ENCODE data around the gene GALNT17.
"Not testable (repeated sequence)": the region's sequence is repeated elsewhere in the genome, so short reads cannot be mapped to it uniquely, and the experiment has no call there.

The GALNT17 gene

GRCh38 chr7:71643031-71643430, 511.1 kb downstream of the GALNT17 start:
- not testable (repeated sequence) for DNase-seq

GRCh38 chr7:71645836-71646235, 513.9 kb downstream of the GALNT17 start:
- no peak for DNase-seq

GRCh38 chr7:71649812-71650211, 517.9 kb downstream of the GALNT17 start:
- no peak for DNase-seq

- DNase-seq: no peak
Observed at GRCh38 chr7:71650653-71651337, 518.9 kb downstream of the GALNT17 start.

- DNase-seq: no peak
Observed at GRCh38 chr7:71652510-71652909, 520.6 kb downstream of the GALNT17 start.

- no peak for DNase-seq
Observed at GRCh38 chr7:71657386-71657785, 525.4 kb downstream of the GALNT17 start.

- no peak for DNase-seq
Observed at GRCh38 chr7:71659622-71660021, 527.7 kb downstream of the GALNT17 start.

- DNase-seq: no peak
Observed at GRCh38 chr7:71661671-71662224, 529.8 kb downstream of the GALNT17 start.

- no peak for DNase-seq
Observed at GRCh38 chr7:71665716-71666115, 533.8 kb downstream of the GALNT17 start.

- no peak for DNase-seq
Observed at GRCh38 chr7:71668572-71668971, 536.6 kb downstream of the GALNT17 start.

GRCh38 chr7:71679480-71679879, 547.5 kb downstream of the GALNT17 start:
- DNase-seq: no peak

- no peak for DNase-seq
Observed at GRCh38 chr7:71682181-71682580, 550.2 kb downstream of the GALNT17 start.

- no peak for DNase-seq
Observed at GRCh38 chr7:71682841-71683781, 551.2 kb downstream of the GALNT17 start.

GRCh38 chr7:71687286-71687685, 555.3 kb downstream of the GALNT17 start:
- DNase-seq: no peak

- no peak for DNase-seq
Observed at GRCh38 chr7:71687831-71688599, 556.1 kb downstream of the GALNT17 start.

GRCh38 chr7:71691538-71691937, 559.6 kb downstream of the GALNT17 start:
- no peak for DNase-seq

- no peak for DNase-seq
Observed at GRCh38 chr7:71694665-71695064, 562.7 kb downstream of the GALNT17 start.

GRCh38 chr7:71695186-71695585, 563.2 kb downstream of the GALNT17 start:
- no peak for DNase-seq

GRCh38 chr7:71696511-71696910, 564.6 kb downstream of the GALNT17 start:
- no peak for DNase-seq

GRCh38 chr7:71697400-71697799, 565.5 kb downstream of the GALNT17 start:
- no peak for DNase-seq

- peak; percentile 2 for DNase-seq
Observed at GRCh38 chr7:71705217-71705616, 573.3 kb downstream of the GALNT17 start.

GRCh38 chr7:71705901-71706596, 574.1 kb downstream of the GALNT17 start:
- no peak for DNase-seq
